HepG2 (cell line): Measurements from ENCODE around the gene XXYLT1. TPM values are rescaled to one million over a fixed set of nuclear protein-coding genes. Genes with fewer than 3 reads are reported as not detected.

Source experiments
- ATAC-seq: fragments of 200-7000 bp; cut with Tn5 transposase; 3 replicates; pipeline ENCODE4 v1.9.1; 2020; ENCODE audit warnings: mild to moderate bottlenecking, moderate library complexity
- BruUV-seq: library from RNA; stranded (reverse); fragments of 400-500 nt; replicated peaks from 2 replicates; lab custom pipeline; 2021; lab: Mats Ljungman, UMichigan
- CTCF ChIA-PET: fragments of 300-600 bp; formaldehyde crosslinking; extraction: SDS; loops from one replicate; lab custom pipeline; 2021; ENCODE audit warnings: low total read pairs, inconsistent platforms, low intra/inter-chr PET ratio; lab: Yijun Ruan, JAX
- POLR2A ChIA-PET: fragments of 350-600 bp; sonication (Branson Sonifier 250); formaldehyde crosslinking; loops from one replicate; lab custom pipeline; 2020; ENCODE audit warnings: antibody characterized with exemption, inconsistent platforms; lab: Yijun Ruan, JAX
- DNase-seq: peaks from one replicate; pipeline ENCODE4 v3.0.0-alpha.2; 2015; ENCODE audit warnings: low spot score
- FAIRE-seq: peaks from 3 replicates; lab custom pipeline; 2011; peaks lifted over from hg19 to GRCh38; lab: Jason Lieb, UNC
- H2AFZ ChIP-seq: one replicate; pipeline ENCODE4 v1.6.1; 2011; ENCODE audit warnings: low read length, inconsistent platforms
- H3K27ac ChIP-seq: fragments of 300-600 bp; 3 replicates; pipeline ENCODE4 v1.8.0; 2011; ENCODE audit warnings: mixed run types, mild to moderate bottlenecking, mixed read lengths, low read length, inconsistent platforms; ENCODE audit not compliant: insufficient read depth; ENCODE audit errors: extremely low read length
- H3K27me3 ChIP-seq, 2 experiments: fragments of 200-600 bp in 1 of 2; 2 replicates in 1 of 2; 3 replicates in 1 of 2; pipeline versions ENCODE4 v1.6.0 to v1.8.0; 2011; ENCODE audit warnings: low read length in 2 of 2, mild to moderate bottlenecking in 2 of 2, moderate library complexity in 2 of 2, inconsistent platforms in 1 of 2; ENCODE audit not compliant: insufficient read depth in 2 of 2, control insufficient read depth in 1 of 2
- H3K36me3 ChIP-seq, 2 experiments: fragments of 200-600 bp in 1 of 2; replicated peaks in 1 of 2; 2 replicates in 1 of 2; 3 replicates in 1 of 2; pipeline versions ENCODE4 v1.5.1 to v1.8.0; 2011; ENCODE audit warnings: low read length in 2 of 2, inconsistent platforms in 1 of 2; ENCODE audit not compliant: insufficient read depth in 2 of 2, control insufficient read depth in 1 of 2
- H3K4me1 ChIP-seq: 2 replicates; pipeline ENCODE4 v1.5.1; 2012; ENCODE audit warnings: low read length, inconsistent platforms; ENCODE audit not compliant: insufficient read depth
- H3K4me2 ChIP-seq: 2 replicates; pipeline ENCODE4 v1.6.0; 2011; ENCODE audit warnings: low read depth, low read length, inconsistent platforms
- H3K4me3 ChIP-seq, 3 experiments: fragments of 200-600 bp in 1 of 3; sonication (generic), shearing (Covaris generic) in 1 of 3; replicated peaks in 1 of 3; 2 replicates each; pipeline ENCODE4 v1.5.1; 2011 to 2016; ENCODE audit warnings: low read length in 3 of 3, inconsistent platforms in 2 of 3, low read depth in 2 of 3, mild to moderate bottlenecking in 2 of 3, control low read depth in 1 of 3, mixed read lengths in 1 of 3; ENCODE audit not compliant: insufficient read depth in 1 of 3
- H3K79me2 ChIP-seq: one replicate; pipeline ENCODE4 v1.6.1; 2011; ENCODE audit warnings: low read length, inconsistent platforms; ENCODE audit not compliant: insufficient read depth
- H3K9ac ChIP-seq: 2 replicates; pipeline ENCODE4 v1.6.0; 2011; ENCODE audit warnings: mild to moderate bottlenecking, low read depth, low read length, inconsistent platforms; ENCODE audit not compliant: insufficient read depth
- H3K9me3 ChIP-seq: 2 replicates; pipeline ENCODE4 v1.5.1; 2012; ENCODE audit warnings: mild to moderate bottlenecking, low read length
- H4K20me1 ChIP-seq: 2 replicates; pipeline ENCODE4 v1.6.0; 2011; ENCODE audit warnings: inconsistent platforms, mild to moderate bottlenecking, low read length, moderate library complexity; ENCODE audit not compliant: insufficient read depth
- EZH2 ChIP-seq: conservative IDR thresholded peaks from 2 replicates; pipeline ENCODE4 v1.6.1; 2012; ENCODE audit warnings: mild to moderate bottlenecking, low read depth, low read length, moderate library complexity
- JUNB ChIP-seq: sonication (generic); formaldehyde crosslinking; IDR thresholded peaks from 2 replicates; pipeline ENCODE4 v1.8.0; 2022; ENCODE audit warnings: missing genetic modification reagents, mild to moderate bottlenecking, borderline replicate concordance
- MAF1 ChIP-seq: sonication (generic); formaldehyde crosslinking; IDR thresholded peaks from 2 replicates; pipeline ENCODE4 v1.5.0; 2020; ENCODE audit warnings: missing genetic modification reagents, borderline replicate concordance
- NRL ChIP-seq: sonication (generic); formaldehyde crosslinking; IDR thresholded peaks from 2 replicates; pipeline ENCODE4 v1.5.0; 2020; ENCODE audit warnings: missing genetic modification reagents, mild to moderate bottlenecking, moderate library complexity, borderline replicate concordance
- PAX8 ChIP-seq: sonication (generic); formaldehyde crosslinking; IDR thresholded peaks from 2 replicates; pipeline ENCODE4 v1.8.0; 2022; ENCODE audit warnings: mild to moderate bottlenecking, missing genetic modification reagents, borderline replicate concordance
- PREB ChIP-seq: sonication (generic); formaldehyde crosslinking; IDR thresholded peaks from 2 replicates; pipeline ENCODE4 v1.4.0; 2020; ENCODE audit warnings: missing genetic modification reagents
- TMF1 ChIP-seq: sonication (generic); formaldehyde crosslinking; IDR thresholded peaks from 2 replicates; pipeline ENCODE4 v1.8.1; 2022; ENCODE audit warnings: low read depth, missing genetic modification reagents
- ZSCAN12 ChIP-seq: sonication (generic); formaldehyde crosslinking; IDR thresholded peaks from 2 replicates; pipeline ENCODE4 v1.9.0; 2021; ENCODE audit warnings: mild to moderate bottlenecking, missing genetic modification reagents
- WGBS: methylation state at CpG from one replicate; pipeline ENCODE4 v1.1.6; 2017; ENCODE audit warnings: low lambda C conversion rate; 5-methylcytosine and 5-hydroxymethylcytosine counted together
- in situ Hi-C: cut with HindIII; loops from 2 replicates; pipeline ENCODE4 v1.10.0; 2017; ENCODE audit warnings: low pct_unique_long_range_greater_than_20kb; ENCODE audit not compliant: extremely low pct_ligation_motif_present
- intact Hi-C: fragments of 100-400 bp; cut with micrococcal nuclease; formaldehyde crosslinking; loops from one replicate; pipeline ENCODE4 v1.10.0; 2022; ENCODE audit not compliant: unreplicated experiment
- polyA plus RNA-seq, 8 experiments: library from polyadenylated mRNA; depleted of rRNA in 3 of 8; stranded (reverse) in 7 of 8; unstranded in 1 of 8; fragments of >200 nt; fragmentation: Illumina TruSeq in 4 of 8; extraction: Trizol in 4 of 8; gene quantifications; 2 replicates each; pipeline versions ENCODE4 v1.2.1 to v1.2.3, GENCODE V29; 2011 to 2016; ENCODE audit warnings: low read depth in 4 of 8, missing spikeins in 1 of 8, mixed read lengths in 1 of 8; ENCODE audit not compliant: insufficient read depth in 1 of 8
- total RNA-seq, 5 experiments: library from RNA; depleted of rRNA; stranded (reverse); fragments of >200 nt; fragmentation: Illumina TruSeq; extraction: Trizol; gene quantifications; 2 replicates each; pipeline ENCODE4 v1.2.3, GENCODE V29; 2016; ENCODE audit warnings: low read depth in 1 of 5

XXYLT1 gene
- total and polyA plus RNA-seq, 2 of the 13 experiments (the other 11 are each of a cell fraction or from before 2014, with no cell fraction given): 17.7 to 19.0 TPM

GRCh38 chr3:195240939-195241338 lies 30.0 kb downstream of the XXYLT1 start:
- ATAC-seq (no peak), DNase-seq (no peak), FAIRE-seq (no peak)
- 100% methylated on average over 6 of the region's 6 CpGs for WGBS
- no TSS peak for BruUV-seq
- intact Hi-C loops: no loop called here
- Histone ChIP-seq H3K79me2 (no peaks in the 10 kb centered on the region), H2AFZ (no peak overlapping the region), H3K9me3 (peaks cover 11% of the 10 kb centered on the region), H3K36me3 (peaks cover 0 to 10% of the 10 kb centered on the region in 2 experiments; a peak in 3 of 5 replicates), H3K9ac (no peak overlapping the region), H3K4me2 (no peak overlapping the region), H3K27ac (no peak overlapping the region), H4K20me1 (no peaks in the 10 kb centered on the region), H3K27me3 (no peaks in the 10 kb centered on the region), H3K4me3 (no peak overlapping the region), H3K4me1 (no peaks in the 10 kb centered on the region; the same call in 1 of the 2 replicates)
- POLR2A ChIA-PET: no interaction called here
- CTCF ChIA-PET: no interaction called here
- in situ Hi-C loops: no loop called here
- no peak for TF ChIP-seq MAF1 (CRISPR knock-in tag)
- TF ChIP-seq PAX8 (CRISPR knock-in tag): no peak
- no peak for TF ChIP-seq NRL
- no peak for TF ChIP-seq EZH2
- TF ChIP-seq TMF1: no peak
- no peak for TF ChIP-seq JUNB (CRISPR knock-in tag)
- TF ChIP-seq ZSCAN12 (CRISPR knock-in tag): no peak
- TF ChIP-seq PREB (CRISPR knock-in tag): no peak
